Activated CD4-positive, alpha-beta T cell treated with anti-CD3 and anti-CD28 coated beads, Interleukin-2, Interleukin-4, amounts not matched to agents 100 ng/mL and 50 ng/mL, durations not matched to agents 16 hours and 8 hours (primary cell): ENCODE measurements around the gene PYCARD.
"Not testable (repeated sequence)": the region's sequence is repeated elsewhere in the genome, so short reads cannot be mapped to it uniquely, and the experiment has no call there.

Experiments used
- DNase-seq: peaks from one replicate; pipeline ENCODE4 v3.0.0-alpha.2; 2020; ENCODE audit warnings: low spot score

PYCARD gene

DNA sequence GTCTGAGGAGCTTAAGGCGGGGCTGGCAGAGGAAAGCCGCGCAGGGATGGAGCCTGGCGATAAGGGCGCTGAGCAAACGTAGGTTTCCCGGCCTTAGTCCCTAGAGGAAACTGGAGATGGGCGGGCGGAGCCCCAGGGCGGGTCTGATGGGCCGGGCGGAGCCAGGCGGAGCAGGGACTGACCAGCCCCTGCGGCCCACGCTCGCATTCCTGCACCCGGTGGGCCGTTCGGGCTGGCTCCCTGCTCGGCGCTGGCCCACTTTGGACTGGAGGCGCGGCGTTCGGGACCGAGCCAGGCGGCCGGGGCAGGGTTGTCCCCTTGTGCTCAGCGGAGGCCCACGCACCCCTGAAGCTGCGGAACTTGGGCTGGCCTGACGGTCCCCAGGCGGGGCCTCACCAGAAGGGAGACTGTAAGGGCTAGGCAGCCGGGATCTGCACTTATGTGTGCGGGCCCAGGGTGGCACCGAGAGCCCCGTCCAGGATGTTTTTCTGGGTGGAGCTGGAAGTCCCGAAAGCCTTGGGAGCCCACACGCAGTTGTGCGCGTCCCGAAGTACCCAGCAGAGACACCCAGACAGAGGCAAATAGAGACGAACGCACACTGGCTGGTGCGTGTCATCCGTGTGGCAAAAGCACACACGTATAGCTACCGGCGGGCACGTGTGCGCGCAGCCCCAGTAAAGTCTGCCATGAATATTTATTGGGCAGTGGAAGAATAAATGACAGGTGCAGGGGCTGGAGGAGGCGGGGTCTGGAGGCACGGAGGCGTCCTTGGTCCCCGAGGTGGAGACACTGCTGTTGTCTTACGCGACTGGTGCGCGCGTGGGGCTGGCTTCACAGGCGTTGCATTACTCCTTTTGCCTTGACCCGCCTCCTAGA, 13.0 kb upstream of the PYCARD start:
- DNase-seq = no peak

DNA sequence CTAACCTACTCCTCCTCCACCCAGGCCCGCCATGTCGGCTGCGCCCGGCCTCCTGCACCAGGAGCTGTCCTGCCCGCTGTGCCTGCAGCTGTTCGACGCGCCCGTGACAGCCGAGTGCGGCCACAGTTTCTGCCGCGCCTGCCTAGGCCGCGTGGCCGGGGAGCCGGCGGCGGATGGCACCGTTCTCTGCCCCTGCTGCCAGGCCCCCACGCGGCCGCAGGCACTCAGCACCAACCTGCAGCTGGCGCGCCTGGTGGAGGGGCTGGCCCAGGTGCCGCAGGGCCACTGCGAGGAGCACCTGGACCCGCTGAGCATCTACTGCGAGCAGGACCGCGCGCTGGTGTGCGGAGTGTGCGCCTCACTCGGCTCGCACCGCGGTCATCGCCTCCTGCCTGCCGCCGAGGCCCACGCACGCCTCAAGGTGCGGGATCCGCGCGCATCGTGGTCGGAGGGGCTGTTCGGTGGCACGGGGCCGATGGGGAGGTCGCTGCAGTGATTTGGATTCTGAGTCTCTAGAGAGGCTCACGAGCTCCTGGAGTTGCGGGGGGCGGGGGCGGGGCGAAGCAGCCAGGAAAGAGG, 12.2 kb upstream of the PYCARD start:
- no peak for DNase-seq

DNA sequence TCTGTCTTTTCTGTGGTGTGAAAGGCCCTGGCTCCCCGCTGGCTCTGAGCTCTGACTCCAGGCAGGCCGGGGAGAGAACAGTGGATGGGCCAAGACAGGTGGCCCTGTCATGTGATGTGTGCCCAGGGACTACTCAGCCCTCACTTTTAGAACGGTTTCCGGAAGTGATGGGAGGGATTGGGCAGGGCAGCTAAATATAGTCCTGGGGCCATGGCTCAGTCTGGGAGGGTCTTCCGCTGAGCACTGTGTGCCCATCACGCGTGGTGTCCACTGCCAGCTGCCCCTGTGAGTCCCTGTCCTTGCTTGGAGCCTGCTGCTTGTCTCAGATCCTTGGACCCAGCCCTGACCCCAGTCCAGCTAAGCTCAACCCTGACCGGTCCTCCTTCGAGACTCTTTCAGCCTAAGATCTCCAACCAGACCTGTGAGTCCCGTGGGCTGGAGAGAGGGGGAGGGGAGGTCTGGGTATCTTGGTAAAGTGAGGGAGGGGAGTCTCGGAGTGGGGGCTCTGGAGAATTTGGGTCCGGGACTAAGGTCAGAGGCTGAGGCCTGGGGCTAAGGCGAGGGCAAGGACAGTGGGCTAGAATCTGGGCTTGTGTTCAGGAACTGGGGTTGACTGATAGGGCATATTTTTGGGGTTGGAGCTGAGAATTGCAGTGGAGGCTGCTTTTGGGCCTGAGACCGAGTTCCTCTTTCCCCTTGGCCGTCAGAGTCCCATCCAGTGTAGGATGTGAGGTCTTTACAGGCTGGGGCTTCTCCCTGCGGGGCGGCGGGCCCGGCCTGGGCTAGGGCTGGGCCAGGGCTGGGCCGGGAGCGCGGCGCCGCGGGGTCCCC, 11.5 kb upstream of the PYCARD start, which contains the start of gene TRIM72:
TRIM72 (plus strand) TSS at position 243 of the 831 bp plus-strand sequence. CDS start 620 bp downstream, outside the sequence.
- DNase-seq = no peak

- no peak for DNase-seq
These were observed 10.8 kb upstream of the PYCARD start for GRCh38 chr16:31213342-31213741.

- DNase-seq = no peak
These were observed 4.2 kb upstream of the PYCARD start for GRCh38 chr16:31206776-31207175.

- DNase-seq = no peak
These were observed 2.5 kb upstream of the PYCARD start for GRCh38 chr16:31204871-31205666.

DNA sequence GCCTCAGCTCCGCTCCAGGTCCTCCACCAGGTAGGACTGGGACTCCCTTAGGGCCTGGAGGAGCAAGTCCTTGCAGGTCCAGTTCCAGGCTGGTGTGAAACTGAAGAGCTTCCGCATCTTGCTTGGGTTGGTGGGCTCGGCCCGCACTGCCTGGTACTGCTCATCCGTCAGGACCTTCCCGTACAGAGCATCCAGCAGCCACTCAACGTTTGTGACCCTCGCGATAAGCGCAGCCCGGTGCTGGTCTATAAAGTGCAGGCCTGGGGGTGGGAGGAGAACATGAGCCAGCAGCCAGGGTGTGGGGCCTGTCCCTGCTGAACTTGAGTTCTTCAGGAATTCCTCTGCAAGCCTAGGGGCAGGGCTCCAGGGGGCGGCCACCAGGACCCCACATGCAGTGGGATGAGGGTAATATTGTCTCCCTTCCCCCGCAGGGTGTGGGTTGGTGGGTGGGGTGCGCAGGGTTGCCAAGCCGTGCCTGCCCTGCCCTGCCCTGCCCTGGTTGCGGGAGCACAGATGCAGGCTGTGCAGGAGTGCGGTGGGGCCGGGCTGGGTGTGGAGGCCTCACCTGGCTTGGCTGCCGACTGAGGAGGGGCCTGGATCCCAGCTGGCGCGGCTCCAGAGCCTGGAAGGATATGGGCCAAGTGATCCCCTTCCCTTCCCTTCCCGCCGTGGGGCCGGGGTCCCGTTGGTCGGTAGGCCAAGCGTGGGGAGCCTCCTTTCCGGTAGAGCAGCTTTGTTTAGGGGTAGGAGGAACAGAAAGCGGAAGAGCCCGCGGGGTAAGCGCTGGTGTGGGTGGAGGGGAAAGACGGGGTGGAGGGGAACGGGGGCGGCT, 762 bp downstream of the PYCARD start:
- DNase-seq = no peak

- DNase-seq = peak; percentile 50
These were observed 1.6 kb downstream of the PYCARD start for GRCh38 chr16:31200821-31201568.

- not testable (repeated sequence) for DNase-seq
These were observed 2.4 kb downstream of the PYCARD start for GRCh38 chr16:31200111-31200510.

GRCh38 chr16:31199430-31200041, 3.0 kb downstream of the PYCARD start:
- DNase-seq = no peak

DNA sequence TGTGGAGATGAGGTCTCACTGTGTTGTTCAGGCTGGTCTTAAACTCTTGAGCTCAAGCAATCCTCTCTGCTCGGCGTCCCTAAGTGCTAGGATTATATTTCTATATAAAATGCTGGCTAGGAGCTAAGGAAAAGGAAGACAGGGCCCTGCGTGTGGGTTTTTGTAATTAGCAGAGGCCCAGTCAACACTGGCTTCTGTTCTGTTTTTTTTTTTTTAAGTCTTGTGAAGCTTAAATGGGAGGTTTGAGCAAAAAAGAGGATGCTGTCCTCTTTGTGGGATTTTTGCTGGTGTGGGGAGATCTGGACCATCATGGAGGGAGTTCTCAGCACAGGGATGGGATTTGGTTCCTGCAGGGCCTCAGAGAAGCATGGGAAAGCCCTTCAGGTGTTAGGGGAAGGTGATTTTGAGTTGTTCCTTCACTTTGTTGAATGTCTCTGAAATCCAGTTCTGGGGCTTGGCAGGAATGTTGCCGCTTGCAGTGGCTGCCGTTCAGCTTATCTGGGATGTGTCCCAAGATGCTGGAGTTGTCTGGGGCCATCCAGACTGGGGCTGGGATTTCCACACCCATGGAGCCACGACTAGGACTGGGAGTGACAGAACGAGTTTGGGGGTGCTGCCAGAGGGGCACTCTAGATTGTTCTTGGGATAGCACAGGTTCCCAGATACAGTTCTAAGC, 4.2 kb downstream of the PYCARD start:
- no peak for DNase-seq

GRCh38 chr16:31196324-31197088, 6.1 kb downstream of the PYCARD start:
- DNase-seq = no peak

DNA sequence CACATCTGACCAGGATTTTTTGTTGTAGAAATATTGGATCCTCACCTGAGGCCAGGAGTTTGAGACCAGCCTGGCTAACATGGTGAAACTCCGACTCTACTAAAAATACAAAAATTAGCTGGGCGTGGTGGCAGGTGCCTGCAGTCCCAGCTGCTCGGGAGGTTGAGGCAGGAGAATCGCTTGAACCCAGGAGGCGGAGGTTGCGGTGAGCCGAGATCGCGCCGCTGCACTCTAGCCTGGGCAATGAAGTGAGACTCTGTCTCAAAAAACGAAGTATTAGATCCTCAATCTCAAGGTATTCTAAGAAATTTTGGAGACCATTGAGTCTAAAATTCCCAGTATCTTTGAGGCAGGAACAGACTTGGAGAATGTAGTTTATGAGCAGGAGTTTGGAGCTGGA, 6.7 kb downstream of the PYCARD start:
- not testable (repeated sequence) for DNase-seq

DNA sequence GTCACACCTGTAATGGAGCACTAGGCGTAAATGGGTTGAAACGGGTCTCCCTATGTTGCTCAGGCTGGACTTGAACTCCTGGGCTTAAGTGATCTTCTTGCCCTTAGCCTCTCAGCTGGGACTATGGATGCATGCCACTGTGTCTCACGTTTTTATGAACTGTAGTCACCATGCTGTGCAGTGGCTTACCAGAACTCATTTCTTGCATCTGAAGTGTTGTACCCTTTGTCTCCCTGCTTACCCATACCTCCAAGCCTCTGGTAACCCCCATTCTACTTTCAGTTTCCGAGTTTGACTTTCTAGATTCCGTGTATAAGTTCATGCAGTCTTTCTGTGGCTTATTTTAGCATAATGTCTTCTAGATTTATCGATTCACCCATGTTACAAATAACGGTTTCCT, 7.7 kb downstream of the PYCARD start:
- DNase-seq = no peak

GRCh38 chr16:31193874-31194273, 8.7 kb downstream of the PYCARD start:
- DNase-seq = no peak

DNA sequence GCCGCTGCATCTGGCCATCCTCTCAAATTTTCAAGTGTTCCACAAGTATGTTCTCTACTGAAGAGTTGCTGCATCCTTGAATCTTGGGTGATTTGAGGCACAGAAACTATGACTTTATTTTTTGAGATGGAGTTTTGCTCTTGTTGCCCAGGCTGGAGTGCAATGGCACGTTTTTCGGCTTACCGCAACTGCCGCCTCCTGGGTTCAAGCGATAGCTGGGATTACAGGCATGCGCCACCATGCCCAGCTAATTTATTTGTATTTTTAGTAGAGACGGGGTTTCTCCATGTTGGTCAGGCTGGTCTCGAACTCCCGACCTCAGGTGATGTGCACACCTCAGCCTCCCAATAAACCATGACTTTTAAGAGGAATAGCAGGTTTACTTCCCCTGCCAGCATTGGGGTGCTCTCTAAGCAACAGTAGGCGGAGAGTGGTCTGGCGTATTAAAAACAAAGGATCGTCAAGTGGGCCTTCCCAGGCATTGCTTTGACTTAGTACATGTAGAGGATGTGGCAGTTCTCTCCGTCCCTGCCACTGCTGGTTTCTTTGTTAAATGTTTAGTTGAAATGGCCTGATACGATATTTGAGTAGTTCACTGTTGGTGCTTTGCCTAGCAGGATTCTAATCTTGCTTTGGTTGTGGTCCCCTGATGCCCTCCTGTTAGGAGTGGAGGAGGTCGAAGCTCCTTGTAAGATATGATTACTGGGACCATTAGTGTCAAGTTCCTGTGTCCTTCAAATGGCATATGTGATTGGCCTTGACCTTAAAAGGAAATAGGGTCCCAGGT, 9.5 kb downstream of the PYCARD start:
- no peak for DNase-seq

DNA sequence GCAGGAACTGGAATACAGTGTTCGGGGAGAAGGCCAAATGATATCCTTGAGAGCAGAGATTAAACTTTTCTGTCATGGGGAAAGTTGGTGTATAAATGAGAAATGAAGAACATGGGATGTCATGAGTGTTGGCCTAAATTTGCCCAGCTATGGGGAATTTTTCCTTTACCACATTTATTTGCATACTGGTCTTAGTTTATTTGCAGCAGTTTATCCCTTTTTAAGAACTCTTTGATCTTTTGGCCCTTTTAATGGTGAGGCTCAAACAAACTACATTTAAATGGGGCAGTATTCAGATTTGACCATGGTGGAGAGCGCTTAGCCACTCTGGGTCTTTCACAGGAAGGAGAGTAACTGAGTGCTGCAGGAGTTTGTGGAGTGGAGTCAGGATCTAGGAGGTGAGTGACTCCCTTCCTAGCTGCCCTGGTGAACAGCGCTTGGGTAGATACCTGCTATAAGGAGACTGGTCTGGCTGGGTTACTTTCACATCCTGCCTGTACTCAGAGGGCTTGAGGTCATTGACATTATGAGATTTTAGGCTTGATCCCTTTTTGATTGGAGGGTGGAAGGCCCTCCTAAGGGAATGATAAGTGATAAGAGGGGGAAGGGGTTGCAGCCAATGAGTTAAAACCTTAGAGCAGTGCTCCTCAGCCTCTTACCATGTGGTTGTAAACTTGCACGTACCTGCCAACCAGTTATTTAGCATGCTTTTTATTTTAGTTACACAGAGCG, 10.7 kb downstream of the PYCARD start:
- DNase-seq = no peak
